Loucy (cell line): ENCODE results near the gene SASH1.

Source experiments
- H2AFZ ChIP-seq: fragments of 200-600 bp; sonication (generic); 2 replicates; pipeline ENCODE4 v1.6.0; 2016; ENCODE audit warnings: antibody characterized with exemption, mild to moderate bottlenecking, low read length, moderate library complexity
- H3F3A ChIP-seq: fragments of 200-600 bp; 2 replicates; pipeline ENCODE4 v1.6.0; 2016; ENCODE audit warnings: antibody characterized with exemption, low read depth, mild to moderate bottlenecking
- H3K27me3 ChIP-seq: fragments of 200-600 bp; sonication (generic); 2 replicates; pipeline ENCODE4 v1.6.1; 2014; ENCODE audit warnings: low read length, mild to moderate bottlenecking; ENCODE audit not compliant: insufficient read depth, poor library complexity, severe bottlenecking
- H3K36me3 ChIP-seq: fragments of 200-600 bp; sonication (generic); 2 replicates; pipeline ENCODE4 v1.6.1; 2016; ENCODE audit warnings: low read length; ENCODE audit not compliant: insufficient read depth
- H3K4me1 ChIP-seq: fragments of 200-600 bp; sonication (generic); 2 replicates; pipeline ENCODE4 v1.5.1; 2014; ENCODE audit warnings: low read length, mild to moderate bottlenecking; ENCODE audit not compliant: insufficient read depth, poor library complexity, severe bottlenecking
- H3K4me2 ChIP-seq: fragments of 200-600 bp; sonication (generic); 2 replicates; pipeline ENCODE4 v1.6.0; 2014; ENCODE audit warnings: antibody characterized with exemption, low read length, low read depth, mild to moderate bottlenecking; ENCODE audit not compliant: poor library complexity, severe bottlenecking
- H3K4me3 ChIP-seq: fragments of 200-600 bp; sonication (generic); 2 replicates; pipeline ENCODE4 v1.5.1; 2014; ENCODE audit warnings: low read length, mild to moderate bottlenecking, mixed read lengths; ENCODE audit not compliant: poor library complexity, severe bottlenecking
- H3K79me2 ChIP-seq: fragments of 200-600 bp; sonication (generic); 2 replicates; pipeline ENCODE4 v1.6.1; 2014; ENCODE audit warnings: low read length; ENCODE audit not compliant: insufficient read depth
- H3K9ac ChIP-seq: fragments of 200-600 bp; sonication (generic); 2 replicates; pipeline ENCODE4 v1.6.0; 2014; ENCODE audit warnings: mild to moderate bottlenecking, low read depth, low read length, moderate library complexity; ENCODE audit not compliant: poor library complexity, severe bottlenecking
- H3K9me2 ChIP-seq: fragments of 200-600 bp; sonication (generic); replicated peaks from 2 replicates; pipeline ENCODE4 v1.6.1; 2016; ENCODE audit warnings: low read depth, low read length, mixed read lengths
- H3K9me3 ChIP-seq: fragments of 200-600 bp; sonication (generic); 2 replicates; pipeline ENCODE4 v1.6.1; 2014; ENCODE audit warnings: mild to moderate bottlenecking, antibody characterized with exemption, low read length, low read depth; ENCODE audit not compliant: insufficient read depth
- H4K20me1 ChIP-seq: fragments of 200-600 bp; sonication (generic); 2 replicates; pipeline ENCODE4 v1.6.0; 2014; ENCODE audit warnings: antibody characterized with exemption, low read length, mild to moderate bottlenecking; ENCODE audit not compliant: insufficient read depth, poor library complexity, severe bottlenecking
- EZH2phosphoT487 ChIP-seq: fragments of 200-600 bp; IDR thresholded peaks from 2 replicates; pipeline ENCODE4 v1.6.1; 2018; ENCODE audit warnings: antibody characterized with exemption, mild to moderate bottlenecking, moderate library complexity, borderline replicate concordance
- TF ChIP-seq, protein P1 (sequence below): fragments of 200-600 bp; sonication (generic); conservative IDR thresholded peaks from 2 replicates; pipeline ENCODE4 v1.5.1; 2014; ENCODE audit warnings: mild to moderate bottlenecking, antibody characterized with exemption, low read length

SASH1 gene

DNA sequence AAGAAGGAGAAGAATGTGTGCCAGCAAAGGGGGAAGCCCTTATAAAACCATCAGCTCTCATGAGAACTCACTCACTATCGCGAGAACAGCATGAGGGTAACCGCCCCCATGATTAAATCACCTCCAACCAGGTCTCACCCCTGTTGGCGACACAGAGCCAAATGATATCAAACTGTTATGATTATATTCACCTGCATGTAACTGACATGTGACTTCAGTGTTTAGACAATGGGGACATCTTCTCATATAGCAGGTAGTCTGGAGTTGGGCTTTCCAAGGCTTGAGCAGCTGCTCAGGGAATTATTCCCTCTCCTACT lies 115.2 kb downstream of the SASH1 start:
- H3K27me3 ChIP-seq: no peaks in the 10 kb centered on the region
- H3K4me1 ChIP-seq: no peaks in the 10 kb centered on the region
- H3K9me2 ChIP-seq: no peaks in the 10 kb centered on the region
- H3F3A ChIP-seq: no peaks in the 10 kb centered on the region
- H3K9me3 ChIP-seq: no peaks in the 10 kb centered on the region
- H3K4me2 ChIP-seq: no peak overlapping the region
- no peak overlapping the region for H3K9ac ChIP-seq
- no peak for TF ChIP-seq EZH2phosphoT487
- TF ChIP-seq, protein P1, sequence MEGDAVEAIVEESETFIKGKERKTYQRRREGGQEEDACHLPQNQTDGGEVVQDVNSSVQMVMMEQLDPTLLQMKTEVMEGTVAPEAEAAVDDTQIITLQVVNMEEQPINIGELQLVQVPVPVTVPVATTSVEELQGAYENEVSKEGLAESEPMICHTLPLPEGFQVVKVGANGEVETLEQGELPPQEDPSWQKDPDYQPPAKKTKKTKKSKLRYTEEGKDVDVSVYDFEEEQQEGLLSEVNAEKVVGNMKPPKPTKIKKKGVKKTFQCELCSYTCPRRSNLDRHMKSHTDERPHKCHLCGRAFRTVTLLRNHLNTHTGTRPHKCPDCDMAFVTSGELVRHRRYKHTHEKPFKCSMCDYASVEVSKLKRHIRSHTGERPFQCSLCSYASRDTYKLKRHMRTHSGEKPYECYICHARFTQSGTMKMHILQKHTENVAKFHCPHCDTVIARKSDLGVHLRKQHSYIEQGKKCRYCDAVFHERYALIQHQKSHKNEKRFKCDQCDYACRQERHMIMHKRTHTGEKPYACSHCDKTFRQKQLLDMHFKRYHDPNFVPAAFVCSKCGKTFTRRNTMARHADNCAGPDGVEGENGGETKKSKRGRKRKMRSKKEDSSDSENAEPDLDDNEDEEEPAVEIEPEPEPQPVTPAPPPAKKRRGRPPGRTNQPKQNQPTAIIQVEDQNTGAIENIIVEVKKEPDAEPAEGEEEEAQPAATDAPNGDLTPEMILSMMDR: no peak
- no peaks in the 10 kb centered on the region for H3K79me2 ChIP-seq
- H3K4me3 ChIP-seq: no peak overlapping the region
- no peaks in the 10 kb centered on the region for H3K36me3 ChIP-seq
- H4K20me1 ChIP-seq: no peaks in the 10 kb centered on the region
- no peak overlapping the region for H2AFZ ChIP-seq

DNA sequence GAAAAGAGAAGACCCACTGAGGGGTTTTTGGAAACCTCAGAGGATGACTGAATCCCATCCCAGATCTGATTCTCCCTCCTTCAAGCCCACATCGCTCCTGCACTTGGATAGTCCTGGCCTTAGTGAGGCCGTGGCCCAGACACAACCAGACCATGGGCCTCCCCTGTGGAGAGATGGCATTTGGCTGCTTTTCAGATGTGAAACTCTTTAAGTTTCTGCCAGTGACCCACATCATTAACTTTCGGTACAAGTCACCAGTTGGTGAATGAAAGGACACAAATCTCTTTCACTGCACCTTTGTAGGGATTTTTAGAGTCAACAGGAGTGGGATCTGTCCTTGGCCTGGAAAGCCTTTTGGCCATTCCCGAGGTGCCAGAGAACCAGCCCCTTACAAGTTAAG lies 116.6 kb downstream of the SASH1 start:
- no peaks in the 10 kb centered on the region for H3K9me3 ChIP-seq
- no peak overlapping the region for H3K9ac ChIP-seq
- no peaks in the 10 kb centered on the region for H3K79me2 ChIP-seq
- no peaks in the 10 kb centered on the region for H3K36me3 ChIP-seq
- H2AFZ ChIP-seq: no peak overlapping the region
- TF ChIP-seq, protein P1: no peak
- no peak for TF ChIP-seq EZH2phosphoT487
- no peaks in the 10 kb centered on the region for H3K4me1 ChIP-seq
- no peaks in the 10 kb centered on the region for H4K20me1 ChIP-seq
- H3K9me2 ChIP-seq: no peaks in the 10 kb centered on the region
- no peak overlapping the region for H3K4me2 ChIP-seq
- H3K4me3 ChIP-seq: no peak overlapping the region
- H3F3A ChIP-seq: no peaks in the 10 kb centered on the region
- no peaks in the 10 kb centered on the region for H3K27me3 ChIP-seq

DNA sequence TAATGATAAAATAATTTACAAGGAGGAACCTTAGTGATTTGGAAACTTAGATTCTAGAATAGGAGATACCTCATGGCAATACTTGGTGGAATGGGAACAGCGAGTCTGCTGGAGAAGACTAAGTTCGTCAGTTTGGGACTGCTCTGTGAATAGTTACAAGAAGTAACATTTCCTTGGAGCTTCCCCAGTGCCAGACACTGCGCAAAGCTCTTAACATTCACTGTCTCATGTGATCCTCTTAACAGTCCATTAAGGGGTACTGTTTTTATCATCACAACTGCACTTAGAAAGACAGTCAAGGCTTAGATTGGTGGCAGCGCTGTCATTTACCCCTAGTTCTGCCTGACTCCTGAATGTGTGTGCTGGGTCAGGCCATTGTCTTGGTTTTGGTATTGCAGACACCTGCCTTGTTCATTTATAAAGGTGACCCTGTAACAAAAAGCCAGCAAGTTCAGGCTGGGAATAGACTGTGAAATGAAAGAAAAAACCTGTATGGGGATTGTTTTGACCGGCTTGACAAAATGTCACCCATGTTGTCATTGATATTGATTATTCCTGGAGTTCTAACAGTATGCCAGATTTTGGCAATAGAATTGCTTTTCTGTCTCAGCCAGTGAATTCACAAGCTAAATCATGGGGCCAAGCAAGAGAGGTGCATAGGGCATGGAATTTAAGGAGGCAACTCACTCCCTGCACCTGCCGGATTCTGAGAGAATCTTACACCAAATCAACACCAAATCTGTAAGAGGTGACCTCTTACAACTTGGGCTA lies 118.4 kb downstream of the SASH1 start:
- Histone ChIP-seq H3K9me2 (no peaks in the 10 kb centered on the region), H3K36me3 (no peaks in the 10 kb centered on the region), H3F3A (no peaks in the 10 kb centered on the region), H3K27me3 (no peaks in the 10 kb centered on the region), H3K4me2 (no peak overlapping the region), H4K20me1 (no peaks in the 10 kb centered on the region), H3K4me3 (no peak overlapping the region), H3K4me1 (no peaks in the 10 kb centered on the region), H3K9ac (no peak overlapping the region), H3K79me2 (no peaks in the 10 kb centered on the region), H2AFZ (no peak overlapping the region), H3K9me3 (no peaks in the 10 kb centered on the region)
- TF ChIP-seq EZH2phosphoT487: no peak
- TF ChIP-seq, protein P1: no peak
